BJ (cell line): ENCODE results near the gene ANGPTL2. TPM values are rescaled to one million over a fixed set of nuclear protein-coding genes. Genes with fewer than 3 reads are reported as not detected.

Source experiments
- CTCF ChIA-PET: fragments of 350-600 bp; formaldehyde crosslinking; extraction: SDS; loops from one replicate; lab custom pipeline; 2021; ENCODE audit warnings: antibody characterized with exemption, inconsistent platforms; lab: Yijun Ruan, JAX
- POLR2A ChIA-PET: fragments of 300-600 bp; sonication (Branson Sonifier 250); formaldehyde crosslinking; extraction: SDS; loops from one replicate; lab custom pipeline; 2021; ENCODE audit warnings: antibody characterized with exemption; lab: Charles Lee
- DNase-seq: peaks from one replicate; pipeline ENCODE4 v3.0.0-alpha.2; 2011; ENCODE audit warnings: low read depth
- H3K27me3 ChIP-seq: 2 replicates; pipeline ENCODE4 v1.6.0; 2011; ENCODE audit warnings: low read length; ENCODE audit not compliant: control insufficient read depth, insufficient read depth
- H3K36me3 ChIP-seq: 2 replicates; pipeline ENCODE4 v1.5.1; 2011; ENCODE audit warnings: low read length; ENCODE audit not compliant: control insufficient read depth, insufficient read depth
- H3K4me3 ChIP-seq: 2 replicates; pipeline ENCODE4 v1.5.1; 2011; ENCODE audit warnings: low read depth, mild to moderate bottlenecking, control low read depth, low read length
- CTCF ChIP-seq: IDR thresholded peaks from 2 replicates; pipeline ENCODE4 v1.5.1; 2011; ENCODE audit warnings: low read depth, mild to moderate bottlenecking, control low read depth, inconsistent platforms, low read length, moderate library complexity; ENCODE audit not compliant: insufficient read depth
- polyA plus RNA-seq: library from polyadenylated mRNA; depleted of rRNA; stranded (reverse); fragments of >200 nt; gene quantifications from 2 replicates; pipeline ENCODE4 v1.2.3, GENCODE V29; 2011

ANGPTL2 gene
- polyA plus RNA-seq, 1 experiment: 47.0 TPM

- H3K27me3 ChIP-seq: no peaks in the 10 kb centered on the region
- 0 out of 2 replicates have a peak, but pooled peaks have one; percentile 9 for TF ChIP-seq CTCF
- H3K36me3 ChIP-seq: no peaks in the 10 kb centered on the region
- H3K4me3 ChIP-seq: no peak overlapping the region
- POLR2A ChIA-PET: no interaction called here
- CTCF ChIA-PET: interaction anchor here (0.8 to 1.1 kb wide), 2 partner anchors 16 to 44 kb away, joined by 3 read pairs; no protein-coding TSS in a partner anchor
- peak; percentile 61 for DNase-seq
Observed at GRCh38 chr9:127154390-127155191, 32.2 kb upstream of the ANGPTL2 start.

- Histone ChIP-seq H3K27me3 (no peaks in the 10 kb centered on the region), H3K36me3 (no peaks in the 10 kb centered on the region), H3K4me3 (no peak overlapping the region)
- DNase-seq: no peak
- POLR2A ChIA-PET: no interaction called here
- CTCF ChIA-PET: interaction anchor here (1.1 kb wide), 1 partner anchor 45 kb away, joined by 3 read pairs; no protein-coding TSS in a partner anchor
- TF ChIP-seq CTCF: no peak
Observed at GRCh38 chr9:127154003-127154389, 31.6 kb upstream of the ANGPTL2 start.

GRCh38 chr9:127153501-127153900 lies 31.1 kb upstream of the ANGPTL2 start:
- no peak for TF ChIP-seq CTCF
- Histone ChIP-seq H3K27me3 (peaks cover 2% of the 10 kb centered on the region), H3K36me3 (no peaks in the 10 kb centered on the region), H3K4me3 (no peak overlapping the region)
- ChIA-PET POLR2A (no interaction called here), CTCF (no interaction called here)
- DNase-seq: no peak

GRCh38 chr9:127149463-127150390 lies 27.3 kb upstream of the ANGPTL2 start:
- no peak for TF ChIP-seq CTCF
- ChIA-PET POLR2A (no interaction called here), CTCF (interaction anchor here (0.7 to 1.4 kb wide), 4 partner anchors 9 to 49 kb away, joined by 3 to 4 read pairs (median 4); no protein-coding TSS in a partner anchor)
- Histone ChIP-seq H3K27me3 (peaks cover 5% of the 10 kb centered on the region), H3K4me3 (no peak overlapping the region), H3K36me3 (no peaks in the 10 kb centered on the region)
- no peak for DNase-seq

GRCh38 chr9:127149010-127149409 lies 26.6 kb upstream of the ANGPTL2 start:
- no peak for DNase-seq
- no peaks in the 10 kb centered on the region for H3K36me3 ChIP-seq
- TF ChIP-seq CTCF: no peak
- H3K27me3 ChIP-seq: peaks cover 5% of the 10 kb centered on the region
- POLR2A ChIA-PET: no interaction called here
- H3K4me3 ChIP-seq: no peak overlapping the region
- CTCF ChIA-PET: interaction anchor here (0.7 to 1.1 kb wide), 2 partner anchors 8 to 12 kb away, joined by 3 to 4 read pairs; no protein-coding TSS in a partner anchor
